Lower leg skin (tissue), 3 donors: ENCODE results near the gene PLCB1.

Source experiments
- POLR2A ChIP-seq, 2 donors: fragments of 450-650 bp; IDR thresholded peaks; one replicate each; pipeline ENCODE4 v1.6.1; 2016 to 2017; ENCODE audit warnings: antibody characterized with exemption in 2 of 2, mild to moderate bottlenecking in 1 of 2, moderate library complexity in 1 of 2
- TF ChIP-seq, protein P1 (sequence below), 3 donors: fragments of 450-650 bp; IDR thresholded peaks; one replicate each; pipeline ENCODE4 v1.5.1; 2016; ENCODE audit warnings: antibody characterized with exemption in 3 of 3, mild to moderate bottlenecking in 3 of 3, moderate library complexity in 2 of 3

DNA sequence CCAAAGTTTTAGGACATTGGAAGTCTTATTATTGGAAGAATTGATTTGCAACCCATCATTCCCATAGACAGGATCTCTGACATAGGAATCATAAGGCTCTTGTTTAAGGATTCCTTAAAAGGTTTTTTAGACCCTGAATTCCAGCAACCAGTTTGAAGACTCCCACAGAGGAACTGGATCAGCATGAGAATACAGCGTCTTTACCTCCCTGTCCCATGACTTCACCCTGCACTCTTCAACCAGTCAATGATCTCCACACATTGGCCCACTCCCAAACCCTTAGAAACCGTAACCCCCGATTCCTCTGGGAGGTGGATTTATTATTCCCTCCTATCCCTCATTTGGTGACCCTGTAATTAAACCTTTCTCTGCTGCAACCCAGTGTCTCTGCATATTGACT lies 786.1 kb downstream of the PLCB1 start:
- TF ChIP-seq, protein P1, sequence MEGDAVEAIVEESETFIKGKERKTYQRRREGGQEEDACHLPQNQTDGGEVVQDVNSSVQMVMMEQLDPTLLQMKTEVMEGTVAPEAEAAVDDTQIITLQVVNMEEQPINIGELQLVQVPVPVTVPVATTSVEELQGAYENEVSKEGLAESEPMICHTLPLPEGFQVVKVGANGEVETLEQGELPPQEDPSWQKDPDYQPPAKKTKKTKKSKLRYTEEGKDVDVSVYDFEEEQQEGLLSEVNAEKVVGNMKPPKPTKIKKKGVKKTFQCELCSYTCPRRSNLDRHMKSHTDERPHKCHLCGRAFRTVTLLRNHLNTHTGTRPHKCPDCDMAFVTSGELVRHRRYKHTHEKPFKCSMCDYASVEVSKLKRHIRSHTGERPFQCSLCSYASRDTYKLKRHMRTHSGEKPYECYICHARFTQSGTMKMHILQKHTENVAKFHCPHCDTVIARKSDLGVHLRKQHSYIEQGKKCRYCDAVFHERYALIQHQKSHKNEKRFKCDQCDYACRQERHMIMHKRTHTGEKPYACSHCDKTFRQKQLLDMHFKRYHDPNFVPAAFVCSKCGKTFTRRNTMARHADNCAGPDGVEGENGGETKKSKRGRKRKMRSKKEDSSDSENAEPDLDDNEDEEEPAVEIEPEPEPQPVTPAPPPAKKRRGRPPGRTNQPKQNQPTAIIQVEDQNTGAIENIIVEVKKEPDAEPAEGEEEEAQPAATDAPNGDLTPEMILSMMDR (IDR thresholded peaks at IDR 0.05) = no peak
- no peak for TF ChIP-seq POLR2A (IDR thresholded peaks at IDR 0.05)
